ENCODE measurements around the gene KLLN. TPM values are rescaled to one million over a fixed set of nuclear protein-coding genes. Genes with fewer than 3 reads are reported as not detected.

The KLLN gene
- total RNA-seq (2021; ENCODE audit: unreplicated experiment) (1.4 TPM), Bru-seq, nascent RNA (percentile 45 among the genes with signal in this experiment), BruChase-seq, experiment 1, labeled RNA remaining after a 6-hour chase (percentile 60 among the genes with signal in this experiment), BruChase-seq, experiment 2, labeled RNA remaining after a 2-hour chase (percentile 54 among the genes with signal in this experiment)
- polyA plus RNA-seq (2012), result 0.37 and 0.51 TPM in 2 replicates
- long read RNA-seq, full-length matches to known transcripts, result 1 of 1 reads
- long read RNA-seq, partial matches to known transcripts, result 0 of 1 reads
- long read RNA-seq, other reads (novel, unspliced or antisense), result 0 of 1 reads

- no peaks in the 10 kb centered on the region for H3K9me2 ChIP-seq (ENCODE audit: insufficient read depth)
- H3K36me3 ChIP-seq (ENCODE audit: control insufficient read depth in 1 of 2, insufficient read depth in 2 of 2, low read length in 2 of 2), result 0 out of 4 replicates have a peak, but pooled peaks cover 0 to 6% of the 10 kb centered on the region in 2 experiments
- H3K79me2 ChIP-seq (ENCODE audit: insufficient read depth, low read length), result peaks cover 48% of the 10 kb centered on the region
- peaks cover 10% of the 10 kb centered on the region; the same call in 1 of the 2 replicates for H4K20me1 ChIP-seq (ENCODE audit: insufficient read depth)
- DNase-seq (ENCODE audit: low read depth, low spot score) (peak; percentile 72), ATAC-seq (peak; percentile 73)
- H3K4me3 ChIP-seq (replicated peaks in 1 of 2; ENCODE audit: low read depth in 1 of 2, low read length in 2 of 2), result peak within 1 kb of the TSS; percentile 84 to 93
- peak within 1 kb of the TSS; percentile 94 for H3K27ac ChIP-seq (ENCODE audit: low read depth, low read length)
- ChIA-PET CTCF (interaction anchor here (1.5 to 3.1 kb wide), 5 partner anchors 13 to 526 kb away, joined by 5 to 20 read pairs (median 10); no protein-coding TSS in a partner anchor), RAD21 (ENCODE audit: low non-redundant PET in 1 of 2, low total read pairs in 2 of 2, uncharacterized antibody in 2 of 2, unreplicated experiment in 2 of 2) (interaction anchor here in 1 of 2 experiments (0.7 to 1.8 kb wide), 4 partner anchors 245 to 526 kb away, joined by 3 to 6 read pairs (median 3); no protein-coding TSS in a partner anchor), POLR2A (interaction anchor here (0.9 to 2.8 kb wide), 8 partner anchors 11 to 525 kb away, joined by 3 to 16 read pairs (median 8); no protein-coding TSS in a partner anchor)
- peak within 1 kb of the TSS; percentile 88 for H3K9ac ChIP-seq (ENCODE audit: low read length)
- H3K4me1 ChIP-seq (ENCODE audit: control insufficient read depth in 1 of 2, insufficient read depth in 2 of 2, low read length in 2 of 2), result peaks cover 14 to 28% of the 10 kb centered on the region in 2 experiments; a peak in 3 of 4 replicates
- BruUV-seq (replicated peaks), result no TSS peak
- intact Hi-C loops (cut with micrococcal nuclease), result loop anchor here (2.0 to 5.0 kb wide), 4 partner anchors 18 to 524 kb away; partner anchors contain the start of genes ATAD1 and PAPSS2
- H2AFZ ChIP-seq (ENCODE audit: low read depth, low read length, poor library complexity, severe bottlenecking), result peak within 1 kb of the TSS; percentile 31
- peak within 1 kb of the TSS; percentile 97 for H3K4me2 ChIP-seq (ENCODE audit: low read length)
- H3K9me3 ChIP-seq (ENCODE audit: control insufficient read depth in 1 of 2, insufficient read depth in 1 of 2, low read depth in 1 of 2, low read length in 2 of 2), result no peaks in the 10 kb centered on the region
- H3K27me3 ChIP-seq (ENCODE audit: insufficient read depth, low read length), result no peaks in the 10 kb centered on the region
- TF ChIP-seq TCF7L2 (IDR thresholded peaks at IDR 0.05; ENCODE audit: borderline replicate concordance, extremely low read depth, insufficient read depth, insufficient read length) (peak; percentile 69), SIN3A (IDR thresholded peaks at IDR 0.05; ENCODE audit: low read depth) (peak; percentile 87), CBX3 (IDR thresholded peaks at IDR 0.05; ENCODE audit: low read depth) (peak; percentile 90), EGR1 (IDR thresholded peaks at IDR 0.05; ENCODE audit: low read depth) (no peak), ZNF274 (IDR thresholded peaks at IDR 0.05; ENCODE audit: low read depth, low read length) (no peak), SRF (IDR thresholded peaks at IDR 0.05; ENCODE audit: low read depth) (no peak), POLR2A (IDR thresholded peaks at IDR 0.05; ENCODE audit: borderline replicate concordance, extremely low read depth, insufficient read depth, insufficient read length) (peak; percentile 52), FOSL1 (IDR thresholded peaks at IDR 0.05; ENCODE audit: low read depth) (no peak), ELF1 (IDR thresholded peaks at IDR 0.05; ENCODE audit: borderline replicate concordance, low read depth) (no peak), RAD21 (IDR thresholded peaks at IDR 0.05; ENCODE audit: low read depth) (no peak), EZH2 (IDR thresholded peaks at IDR 0.05) (no peak), YY1 (IDR thresholded peaks at IDR 0.05; ENCODE audit: extremely low read depth, insufficient replicate concordance, low read depth, low read length) (peak; percentile 90), ZFX (IDR thresholded peaks at IDR 0.05) (peak; percentile 50; the same call in 1 of the 2 replicates), POLR2AphosphoS5 (IDR thresholded peaks at IDR 0.05; ENCODE audit: low read depth, low read length) (peak; percentile 93)
- TF ChIP-seq, protein P1, sequence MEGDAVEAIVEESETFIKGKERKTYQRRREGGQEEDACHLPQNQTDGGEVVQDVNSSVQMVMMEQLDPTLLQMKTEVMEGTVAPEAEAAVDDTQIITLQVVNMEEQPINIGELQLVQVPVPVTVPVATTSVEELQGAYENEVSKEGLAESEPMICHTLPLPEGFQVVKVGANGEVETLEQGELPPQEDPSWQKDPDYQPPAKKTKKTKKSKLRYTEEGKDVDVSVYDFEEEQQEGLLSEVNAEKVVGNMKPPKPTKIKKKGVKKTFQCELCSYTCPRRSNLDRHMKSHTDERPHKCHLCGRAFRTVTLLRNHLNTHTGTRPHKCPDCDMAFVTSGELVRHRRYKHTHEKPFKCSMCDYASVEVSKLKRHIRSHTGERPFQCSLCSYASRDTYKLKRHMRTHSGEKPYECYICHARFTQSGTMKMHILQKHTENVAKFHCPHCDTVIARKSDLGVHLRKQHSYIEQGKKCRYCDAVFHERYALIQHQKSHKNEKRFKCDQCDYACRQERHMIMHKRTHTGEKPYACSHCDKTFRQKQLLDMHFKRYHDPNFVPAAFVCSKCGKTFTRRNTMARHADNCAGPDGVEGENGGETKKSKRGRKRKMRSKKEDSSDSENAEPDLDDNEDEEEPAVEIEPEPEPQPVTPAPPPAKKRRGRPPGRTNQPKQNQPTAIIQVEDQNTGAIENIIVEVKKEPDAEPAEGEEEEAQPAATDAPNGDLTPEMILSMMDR (IDR thresholded peaks at IDR 0.05 in 2 of 3, conservative IDR thresholded peaks at IDR 0.05 in 1 of 3; ENCODE audit: borderline replicate concordance in 1 of 3, insufficient read depth in 1 of 3, low read depth in 2 of 3, low read length in 2 of 3), result no peak
- TF ChIP-seq, protein P2, sequence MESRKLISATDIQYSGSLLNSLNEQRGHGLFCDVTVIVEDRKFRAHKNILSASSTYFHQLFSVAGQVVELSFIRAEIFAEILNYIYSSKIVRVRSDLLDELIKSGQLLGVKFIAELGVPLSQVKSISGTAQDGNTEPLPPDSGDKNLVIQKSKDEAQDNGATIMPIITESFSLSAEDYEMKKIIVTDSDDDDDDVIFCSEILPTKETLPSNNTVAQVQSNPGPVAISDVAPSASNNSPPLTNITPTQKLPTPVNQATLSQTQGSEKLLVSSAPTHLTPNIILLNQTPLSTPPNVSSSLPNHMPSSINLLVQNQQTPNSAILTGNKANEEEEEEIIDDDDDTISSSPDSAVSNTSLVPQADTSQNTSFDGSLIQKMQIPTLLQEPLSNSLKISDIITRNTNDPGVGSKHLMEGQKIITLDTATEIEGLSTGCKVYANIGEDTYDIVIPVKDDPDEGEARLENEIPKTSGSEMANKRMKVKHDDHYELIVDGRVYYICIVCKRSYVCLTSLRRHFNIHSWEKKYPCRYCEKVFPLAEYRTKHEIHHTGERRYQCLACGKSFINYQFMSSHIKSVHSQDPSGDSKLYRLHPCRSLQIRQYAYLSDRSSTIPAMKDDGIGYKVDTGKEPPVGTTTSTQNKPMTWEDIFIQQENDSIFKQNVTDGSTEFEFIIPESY (IDR thresholded peaks at IDR 0.05; ENCODE audit: extremely low read depth, insufficient replicate concordance, low read length), result peak; percentile 12
These were observed at the start of gene KLLN, which contains the start of gene PTEN for GRCh38 chr10:87863053-87863943. Gene KLLN (minus strand): TSS chr10:87863533. CDS start chr10:87862487, 1,046 bp downstream. Gene PTEN (plus strand): TSS chr10:87863625. CDS start chr10:87864470, 845 bp downstream.

Measured in HCT116 (cell line).